Skeletal muscle tissue (tissue), 4 donors: ENCODE results near the gene KBTBD12. TPM values are rescaled to one million over a fixed set of nuclear protein-coding genes. Genes with fewer than 3 reads are reported as not detected.

ENCODE experiments used
- H3K27ac ChIP-seq: one replicate; pipeline ENCODE4 v1.7.0; 2013; ENCODE audit warnings: mild to moderate bottlenecking, low read depth, low read length, inconsistent platforms
- H3K27me3 ChIP-seq, 3 donors: one replicate each; pipeline ENCODE4 v1.7.0; 2013; ENCODE audit warnings: low read length in 3 of 3; ENCODE audit not compliant: control insufficient read depth in 3 of 3, insufficient read depth in 3 of 3
- H3K36me3 ChIP-seq, 3 donors: one replicate each; pipeline ENCODE4 v1.7.0; 2013; ENCODE audit warnings: low read length in 3 of 3; ENCODE audit not compliant: control insufficient read depth in 3 of 3, insufficient read depth in 3 of 3
- H3K4me1 ChIP-seq, 3 donors: one replicate each; pipeline ENCODE4 v1.7.0; 2013; ENCODE audit warnings: low read length in 3 of 3, mild to moderate bottlenecking in 3 of 3; ENCODE audit not compliant: control insufficient read depth in 3 of 3, insufficient read depth in 3 of 3
- H3K4me3 ChIP-seq, 3 donors: one replicate each; pipeline ENCODE4 v1.7.0; 2013; ENCODE audit warnings: low read length in 3 of 3
- H3K9ac ChIP-seq, 3 donors: one replicate each; pipeline ENCODE4 v1.7.0; 2013; ENCODE audit warnings: low read length in 3 of 3, mild to moderate bottlenecking in 3 of 3, moderate library complexity in 2 of 3, low read depth in 1 of 3
- H3K9me3 ChIP-seq, 3 donors: one replicate each; pipeline ENCODE4 v1.7.0; 2013; ENCODE audit warnings: low read length in 3 of 3; ENCODE audit not compliant: control insufficient read depth in 3 of 3
- total RNA-seq: library from RNA; depleted of rRNA; stranded (reverse); fragments of >200 nt; gene quantifications from one replicate; pipeline ENCODE4 v1.2.3, GENCODE V29; 2014
- donor health status: Osteomylitis.

KBTBD12 gene
- total RNA-seq, 1 donor from 2014 or later: 13.6 TPM

DNA sequence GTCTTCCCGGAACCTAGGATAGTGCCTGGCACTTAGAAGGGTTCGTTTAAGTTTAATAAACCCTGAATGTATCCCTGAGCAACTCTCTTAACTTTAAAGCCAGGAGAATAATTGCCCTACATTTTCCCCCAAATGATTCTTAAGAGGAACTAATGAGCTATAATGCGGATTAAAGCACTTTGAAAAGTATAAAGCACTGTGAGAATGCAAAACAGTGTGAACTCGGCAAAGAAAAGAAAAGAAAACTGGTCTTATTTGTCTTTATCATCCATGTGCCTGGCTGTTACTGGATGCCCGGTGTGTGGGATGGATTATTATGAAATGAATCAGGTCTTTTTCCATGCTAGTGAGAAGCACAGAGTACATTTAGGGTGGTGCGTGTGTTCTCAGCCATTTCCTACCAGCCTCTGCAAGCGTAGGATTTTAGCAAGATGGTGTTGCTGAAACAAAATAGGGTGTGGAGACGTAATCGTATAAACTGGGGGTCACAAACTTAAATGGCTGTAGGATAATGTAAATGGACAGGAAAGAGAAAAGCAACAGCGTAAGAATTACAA lies 983 bp downstream of the KBTBD12 start:
- no peaks in the 10 kb centered on the region for H3K27me3 ChIP-seq
- H3K9me3 ChIP-seq: no peaks in the 10 kb centered on the region
- H3K27ac ChIP-seq: peak overlapping the region; percentile 98
- peaks cover 0 to 2% (median 0%) of the 10 kb centered on the region in 3 donors for H3K36me3 ChIP-seq
- H3K4me1 ChIP-seq: peaks cover 28 to 42% (median 34%) of the 10 kb centered on the region in 3 donors
- H3K4me3 ChIP-seq: peak overlapping the region; percentile 82 to 85 (median 82)
- peak overlapping the region; percentile 90 to 97 (median 95) for H3K9ac ChIP-seq

DNA sequence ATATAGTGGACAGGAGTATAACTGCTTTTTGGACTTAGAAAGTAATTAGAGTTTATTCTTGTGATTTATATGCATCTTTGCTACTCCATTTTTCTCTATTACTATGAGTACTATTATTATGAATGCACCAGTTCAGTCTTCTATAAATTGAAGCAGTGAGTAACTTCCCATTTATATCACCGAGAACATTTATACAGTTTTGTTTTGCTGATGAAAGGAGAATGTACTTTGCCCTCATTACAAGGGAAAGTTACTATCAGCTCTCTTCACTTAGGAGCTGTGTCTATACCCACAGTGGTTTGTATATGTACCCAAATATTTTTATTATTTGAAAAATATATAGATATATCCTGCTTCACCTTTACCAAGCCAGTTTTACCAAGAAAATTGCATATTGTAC lies 5.7 kb downstream of the KBTBD12 start:
- H3K27me3 ChIP-seq: no peaks in the 10 kb centered on the region
- H3K9me3 ChIP-seq: no peaks in the 10 kb centered on the region
- no peak overlapping the region for H3K9ac ChIP-seq
- H3K27ac ChIP-seq: no peak overlapping the region
- H3K4me3 ChIP-seq: no peak overlapping the region
- H3K4me1 ChIP-seq: peaks cover 12 to 40% (median 14%) of the 10 kb centered on the region in 3 donors
- H3K36me3 ChIP-seq: peaks cover 0 to 2% (median 0%) of the 10 kb centered on the region in 3 donors

GRCh38 chr3:127923611-127924010 lies 8.6 kb downstream of the KBTBD12 start:
- Histone ChIP-seq H3K9me3 (no peaks in the 10 kb centered on the region), H3K36me3 (no peaks in the 10 kb centered on the region), H3K9ac (no peak overlapping the region), H3K4me1 (peaks cover 3 to 25% (median 4%) of the 10 kb centered on the region in 3 donors), H3K27ac (no peak overlapping the region), H3K4me3 (no peak overlapping the region), H3K27me3 (no peaks in the 10 kb centered on the region)

- H3K9me3 ChIP-seq: no peaks in the 10 kb centered on the region
- peaks cover 3 to 22% (median 4%) of the 10 kb centered on the region in 3 donors for H3K4me1 ChIP-seq
- no peak overlapping the region for H3K4me3 ChIP-seq
- no peak overlapping the region for H3K27ac ChIP-seq
- no peaks in the 10 kb centered on the region for H3K27me3 ChIP-seq
- peaks cover 0 to 5% (median under 1%) of the 10 kb centered on the region in 3 donors for H3K36me3 ChIP-seq
- no peak overlapping the region for H3K9ac ChIP-seq
Observed at GRCh38 chr3:127925384-127925783, 10.4 kb downstream of the KBTBD12 start.

- Histone ChIP-seq H3K9ac (no peak overlapping the region), H3K4me3 (no peak overlapping the region), H3K36me3 (peaks cover 6 to 19% (median 7%) of the 10 kb centered on the region in 3 donors), H3K9me3 (no peaks in the 10 kb centered on the region), H3K4me1 (peaks cover 0 to 16% (median 3%) of the 10 kb centered on the region in 3 donors), H3K27ac (no peak overlapping the region), H3K27me3 (no peaks in the 10 kb centered on the region)
Observed at GRCh38 chr3:127927829-127928604, 13.0 kb downstream of the KBTBD12 start.

- H3K4me3 ChIP-seq: no peak overlapping the region
- no peaks in the 10 kb centered on the region for H3K9me3 ChIP-seq
- peaks cover 0 to 8% (median 3%) of the 10 kb centered on the region in 3 donors for H3K4me1 ChIP-seq
- H3K27ac ChIP-seq: no peak overlapping the region
- peaks cover 6 to 24% (median 12%) of the 10 kb centered on the region in 3 donors for H3K36me3 ChIP-seq
- H3K9ac ChIP-seq: no peak overlapping the region
- H3K27me3 ChIP-seq: no peaks in the 10 kb centered on the region
Observed at GRCh38 chr3:127929818-127930413, 14.9 kb downstream of the KBTBD12 start.

- Histone ChIP-seq H3K9me3 (no peaks in the 10 kb centered on the region), H3K9ac (no peak overlapping the region), H3K4me3 (no peak overlapping the region), H3K27me3 (no peaks in the 10 kb centered on the region), H3K36me3 (peaks cover 6 to 28% (median 12%) of the 10 kb centered on the region in 3 donors), H3K4me1 (no peaks in the 10 kb centered on the region), H3K27ac (no peak overlapping the region)
Observed at GRCh38 chr3:127933396-127933795, 18.4 kb downstream of the KBTBD12 start.

GRCh38 chr3:127938800-127939199 lies 23.8 kb downstream of the KBTBD12 start:
- no peak overlapping the region for H3K4me3 ChIP-seq
- no peaks in the 10 kb centered on the region for H3K4me1 ChIP-seq
- no peak overlapping the region for H3K27ac ChIP-seq
- peaks cover 4 to 13% (median 5%) of the 10 kb centered on the region in 3 donors for H3K36me3 ChIP-seq
- no peaks in the 10 kb centered on the region for H3K27me3 ChIP-seq
- no peak overlapping the region for H3K9ac ChIP-seq
- peaks cover 0 to 2% (median 0%) of the 10 kb centered on the region in 3 donors for H3K9me3 ChIP-seq

DNA sequence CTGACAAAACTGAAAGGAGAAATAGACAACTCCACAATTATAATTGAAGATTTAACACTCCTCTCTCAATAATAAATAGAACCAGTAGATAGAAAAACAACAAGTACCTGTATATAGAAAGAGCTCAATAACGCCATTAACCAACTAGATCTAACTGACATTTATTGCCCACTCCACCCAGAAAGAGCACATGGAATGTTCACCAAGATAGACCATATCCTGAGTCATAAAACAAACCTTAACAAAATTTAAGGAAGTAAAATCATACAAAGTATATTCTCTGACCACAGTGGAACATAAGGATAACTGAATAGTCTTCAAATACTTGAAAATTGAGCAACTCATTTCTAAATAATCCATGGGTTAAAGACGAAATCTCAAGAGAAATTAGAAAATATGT lies 25.1 kb downstream of the KBTBD12 start:
- peaks cover 4 to 13% (median 5%) of the 10 kb centered on the region in 3 donors for H3K36me3 ChIP-seq

GRCh38 chr3:127942613-127943012 lies 27.6 kb downstream of the KBTBD12 start:
- Histone ChIP-seq H3K36me3 (peaks cover 4 to 15% (median 10%) of the 10 kb centered on the region in 3 donors), H3K27me3 (no peaks in the 10 kb centered on the region), H3K9me3 (peaks cover 0 to 2% (median 0%) of the 10 kb centered on the region in 3 donors), H3K27ac (no peak overlapping the region), H3K4me3 (no peak overlapping the region), H3K9ac (no peak overlapping the region), H3K4me1 (no peaks in the 10 kb centered on the region)

More for the DNA sequence above, 25.1 kb downstream of the KBTBD12 start:
- H3K27me3 ChIP-seq: no peaks in the 10 kb centered on the region
- no peak overlapping the region for H3K4me3 ChIP-seq
- no peaks in the 10 kb centered on the region for H3K4me1 ChIP-seq
- no peak overlapping the region for H3K9ac ChIP-seq
- H3K9me3 ChIP-seq: peaks cover 0 to 2% (median 0%) of the 10 kb centered on the region in 3 donors
- no peak overlapping the region for H3K27ac ChIP-seq
